Gastrocnemius medialis (tissue), 4 donors: ENCODE results near the gene RUNX3. TPM values are rescaled to one million over a fixed set of nuclear protein-coding genes. Genes with fewer than 3 reads are reported as not detected.

Experiments
- ATAC-seq, 2 donors: fragments of 150-250 bp; one replicate each; pipeline ENCODE4 v1.9.1; 2016
- DNase-seq, 2 donors: peaks; one replicate each; pipeline ENCODE4 v3.0.0-alpha.2; 2019
- H3K27ac ChIP-seq, 4 donors: fragments of 200-600 bp; sonication (generic); 1 replicate in 1 of 4; 2 replicates in 3 of 4; pipeline ENCODE4 v1.5.1; 2016 to 2018; ENCODE audit warnings: mild to moderate bottlenecking in 2 of 4, moderate library complexity in 1 of 4
- H3K27me3 ChIP-seq, 3 donors: fragments of 200-600 bp; sonication (generic) in 2 of 3; 1 replicate in 1 of 3; 2 replicates in 2 of 3; pipeline versions ENCODE4 v1.5.1 to v1.6.0; 2016 to 2019; ENCODE audit warnings: mild to moderate bottlenecking in 1 of 3, moderate library complexity in 1 of 3
- H3K36me3 ChIP-seq, 2 donors: fragments of 200-600 bp; sonication (generic) in 1 of 2; one replicate each; pipeline ENCODE4 v1.5.1; 2017 to 2018
- H3K4me1 ChIP-seq, 2 donors: fragments of 200-600 bp; sonication (generic) in 1 of 2; one replicate each; pipeline ENCODE4 v1.5.1; 2016 to 2017; ENCODE audit warnings: mild to moderate bottlenecking in 2 of 2
- H3K4me3 ChIP-seq, 4 donors: fragments of 200-600 bp; sonication (generic) in 3 of 4; 1 replicate in 1 of 4; 2 replicates in 3 of 4; pipeline ENCODE4 v1.5.1; 2016 to 2019; ENCODE audit warnings: mild to moderate bottlenecking in 2 of 4
- H3K9me3 ChIP-seq, 3 donors: fragments of 200-600 bp; sonication (generic) in 2 of 3; 1 replicate in 1 of 3; 2 replicates in 2 of 3; pipeline ENCODE4 v1.5.1; 2016 to 2019
- POLR2A ChIP-seq, 2 donors: fragments of 450-650 bp; IDR thresholded peaks; one replicate each; pipeline ENCODE4 v1.6.1; 2017; ENCODE audit warnings: antibody characterized with exemption in 2 of 2, mild to moderate bottlenecking in 2 of 2, moderate library complexity in 2 of 2
- in situ Hi-C, 4 donors: fragments of 200-750 bp; cut with MboI; loops; one replicate each; pipeline versions ENCODE4 v1.15.0 to v1.8.0; 2017; ENCODE audit warnings: low sequenced_read_pairs in 4 of 4
- intact Hi-C: fragments of 100-400 bp; cut with DNase I; formaldehyde crosslinking; loops from one replicate; pipeline ENCODE4 v1.15.1; 2023; ENCODE audit warnings: low total_unique reads
- total RNA-seq, 4 donors: library from RNA; depleted of rRNA; stranded (reverse); fragments of >200 nt; gene quantifications; one replicate each; pipeline versions ENCODE4 v1.1.0 to v1.2.3, GENCODE V29; 2016
- TF ChIP-seq, protein P1 (sequence below), 5 experiments: fragments of 450-650 bp in 3 of 5; fragments of 200-600 bp in 2 of 5; sonication (generic) in 2 of 5; IDR thresholded peaks in 4 of 5; conservative IDR thresholded peaks in 1 of 5; 1 replicate in 4 of 5; 2 replicates in 1 of 5; pipeline ENCODE4 v1.5.1; 2016 to 2019; ENCODE audit warnings: antibody characterized with exemption in 5 of 5, mild to moderate bottlenecking in 3 of 5, moderate library complexity in 3 of 5

RUNX3 gene
- total RNA-seq, 4 donors from 2014 or later: 0.13 to 1.9 (median 0.74) TPM

DNA sequence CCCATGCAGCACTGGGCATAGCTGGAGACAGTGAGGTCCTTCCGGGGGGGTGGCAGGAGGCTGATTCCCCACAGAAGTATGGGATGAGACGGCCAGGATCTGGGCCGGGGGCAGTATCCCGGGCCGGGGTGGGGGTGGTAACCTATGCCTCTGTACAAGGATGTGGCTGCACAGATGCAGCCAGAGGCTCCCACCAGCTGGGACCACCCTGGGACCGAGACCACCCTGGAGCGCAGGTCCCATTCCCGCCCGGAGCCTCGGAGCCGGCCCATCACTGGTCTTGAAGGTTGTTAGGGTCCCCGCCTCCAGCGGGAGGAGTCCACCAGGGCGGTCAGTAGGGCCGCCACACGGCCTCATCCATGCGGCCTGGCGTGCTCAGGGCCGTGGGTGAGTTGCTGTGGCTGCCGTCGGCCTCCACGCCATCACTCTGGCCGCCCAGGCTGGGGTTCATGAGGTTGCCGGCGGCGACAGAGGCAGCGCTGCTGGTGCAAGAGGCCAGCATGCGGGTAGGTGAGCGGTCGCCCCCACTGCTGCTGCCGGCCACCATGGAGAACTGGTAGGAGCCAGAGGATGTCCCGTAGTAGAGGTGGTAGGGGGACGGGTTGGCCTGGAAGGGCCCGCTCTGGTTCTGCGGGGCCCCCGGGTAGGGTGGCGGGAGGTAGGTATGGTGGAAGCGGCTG, 28.1 kb downstream of the RUNX3 start:
- Histone ChIP-seq H3K27me3 (peaks cover 0 to 8% (median 0%) of the 10 kb centered on the region in 3 donors), H3K4me3 (no peak overlapping the region), H3K36me3 (no peaks in the 10 kb centered on the region), H3K9me3 (no peaks in the 10 kb centered on the region), H3K4me1 (no peaks in the 10 kb centered on the region), H3K27ac (no peak overlapping the region)
- intact Hi-C loops (no loop called here), in situ Hi-C loops (no loop called here)
- ATAC-seq (no peak), DNase-seq (no peak)
- TF ChIP-seq, protein P1, sequence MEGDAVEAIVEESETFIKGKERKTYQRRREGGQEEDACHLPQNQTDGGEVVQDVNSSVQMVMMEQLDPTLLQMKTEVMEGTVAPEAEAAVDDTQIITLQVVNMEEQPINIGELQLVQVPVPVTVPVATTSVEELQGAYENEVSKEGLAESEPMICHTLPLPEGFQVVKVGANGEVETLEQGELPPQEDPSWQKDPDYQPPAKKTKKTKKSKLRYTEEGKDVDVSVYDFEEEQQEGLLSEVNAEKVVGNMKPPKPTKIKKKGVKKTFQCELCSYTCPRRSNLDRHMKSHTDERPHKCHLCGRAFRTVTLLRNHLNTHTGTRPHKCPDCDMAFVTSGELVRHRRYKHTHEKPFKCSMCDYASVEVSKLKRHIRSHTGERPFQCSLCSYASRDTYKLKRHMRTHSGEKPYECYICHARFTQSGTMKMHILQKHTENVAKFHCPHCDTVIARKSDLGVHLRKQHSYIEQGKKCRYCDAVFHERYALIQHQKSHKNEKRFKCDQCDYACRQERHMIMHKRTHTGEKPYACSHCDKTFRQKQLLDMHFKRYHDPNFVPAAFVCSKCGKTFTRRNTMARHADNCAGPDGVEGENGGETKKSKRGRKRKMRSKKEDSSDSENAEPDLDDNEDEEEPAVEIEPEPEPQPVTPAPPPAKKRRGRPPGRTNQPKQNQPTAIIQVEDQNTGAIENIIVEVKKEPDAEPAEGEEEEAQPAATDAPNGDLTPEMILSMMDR (IDR thresholded peaks at IDR 0.05 in 4 of 5, conservative IDR thresholded peaks at IDR 0.05 in 1 of 5): no peak
- no peak for TF ChIP-seq POLR2A (IDR thresholded peaks at IDR 0.05)

DNA sequence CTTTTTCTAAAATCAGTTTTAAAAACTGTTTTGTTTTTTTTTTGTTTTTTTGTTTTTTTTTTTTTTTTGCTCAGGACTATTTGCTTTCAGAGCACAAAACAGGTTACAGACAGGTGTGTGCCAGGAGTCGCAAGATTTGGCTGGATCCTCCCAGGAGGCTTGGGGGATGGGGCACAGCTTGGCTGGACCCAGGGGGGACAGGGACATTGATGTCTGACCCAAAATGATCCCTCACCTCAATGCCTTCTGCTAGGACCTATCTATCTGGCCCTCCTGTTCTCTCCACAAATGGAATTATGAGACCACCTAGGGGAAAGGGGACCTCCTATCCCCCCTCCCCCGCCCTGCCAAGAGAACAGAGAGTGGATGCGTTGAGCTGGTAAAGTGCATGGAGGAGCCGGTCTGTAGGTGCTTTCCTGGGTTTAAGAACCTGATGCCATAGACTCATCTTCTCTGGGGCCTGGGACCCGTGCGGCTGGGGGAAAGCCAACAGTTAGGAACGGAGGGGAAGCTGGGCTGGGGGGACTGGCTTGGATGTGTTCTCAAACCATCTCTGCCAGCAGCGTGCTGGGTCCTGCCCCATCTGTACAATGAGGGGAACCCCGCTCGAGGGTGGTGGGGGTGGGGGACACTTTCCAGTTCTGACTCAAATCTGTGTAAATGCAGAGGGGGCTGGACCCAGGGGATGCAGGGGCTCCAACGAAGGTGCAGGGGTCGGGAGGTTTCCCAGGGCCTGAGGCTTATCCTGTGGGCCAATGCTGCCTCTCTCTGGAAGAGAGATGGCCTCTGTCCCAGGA, 28.9 kb downstream of the RUNX3 start:
- ATAC-seq: no peak
- no peak for TF ChIP-seq POLR2A (IDR thresholded peaks at IDR 0.05)
- TF ChIP-seq, protein P1 (IDR thresholded peaks at IDR 0.05 in 4 of 5, conservative IDR thresholded peaks at IDR 0.05 in 1 of 5): no peak
- no peaks in the 10 kb centered on the region for H3K9me3 ChIP-seq
- intact Hi-C loops: no loop called here
- no peaks in the 10 kb centered on the region for H3K4me1 ChIP-seq
- in situ Hi-C loops: no loop called here
- H3K27ac ChIP-seq: no peak overlapping the region
- no peak for DNase-seq
- H3K4me3 ChIP-seq: no peak overlapping the region
- H3K27me3 ChIP-seq: peaks cover 0 to 8% (median 0%) of the 10 kb centered on the region in 3 donors
- H3K36me3 ChIP-seq: no peaks in the 10 kb centered on the region

DNA sequence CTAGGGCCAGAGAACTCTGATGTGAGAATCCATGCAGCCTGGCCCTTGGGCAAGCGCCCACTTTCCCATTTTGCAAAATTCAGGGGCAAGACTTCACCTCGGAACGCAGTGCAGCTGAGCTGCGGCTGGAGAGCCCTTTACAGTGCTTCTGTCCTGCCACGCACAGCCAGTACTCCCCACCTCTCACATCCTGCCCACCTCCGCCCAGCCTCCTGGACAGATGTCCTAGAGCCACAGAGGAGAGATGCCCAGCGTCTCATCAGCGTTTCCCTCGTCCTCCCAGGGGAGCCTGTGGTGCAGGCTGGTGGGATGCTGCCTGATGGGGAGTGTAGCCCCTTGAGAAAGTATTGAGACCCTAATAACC, 29.6 kb downstream of the RUNX3 start:
- Histone ChIP-seq H3K9me3 (no peaks in the 10 kb centered on the region), H3K4me3 (no peak overlapping the region), H3K27me3 (peaks cover 0 to 8% (median 0%) of the 10 kb centered on the region in 3 donors), H3K36me3 (no peaks in the 10 kb centered on the region), H3K4me1 (no peaks in the 10 kb centered on the region), H3K27ac (no peak overlapping the region)
- ATAC-seq (no peak), DNase-seq (no peak)
- intact Hi-C loops (no loop called here), in situ Hi-C loops (no loop called here)
- no peak for TF ChIP-seq POLR2A (IDR thresholded peaks at IDR 0.05)
- TF ChIP-seq, protein P1 (IDR thresholded peaks at IDR 0.05 in 4 of 5, conservative IDR thresholded peaks at IDR 0.05 in 1 of 5): no peak

DNA sequence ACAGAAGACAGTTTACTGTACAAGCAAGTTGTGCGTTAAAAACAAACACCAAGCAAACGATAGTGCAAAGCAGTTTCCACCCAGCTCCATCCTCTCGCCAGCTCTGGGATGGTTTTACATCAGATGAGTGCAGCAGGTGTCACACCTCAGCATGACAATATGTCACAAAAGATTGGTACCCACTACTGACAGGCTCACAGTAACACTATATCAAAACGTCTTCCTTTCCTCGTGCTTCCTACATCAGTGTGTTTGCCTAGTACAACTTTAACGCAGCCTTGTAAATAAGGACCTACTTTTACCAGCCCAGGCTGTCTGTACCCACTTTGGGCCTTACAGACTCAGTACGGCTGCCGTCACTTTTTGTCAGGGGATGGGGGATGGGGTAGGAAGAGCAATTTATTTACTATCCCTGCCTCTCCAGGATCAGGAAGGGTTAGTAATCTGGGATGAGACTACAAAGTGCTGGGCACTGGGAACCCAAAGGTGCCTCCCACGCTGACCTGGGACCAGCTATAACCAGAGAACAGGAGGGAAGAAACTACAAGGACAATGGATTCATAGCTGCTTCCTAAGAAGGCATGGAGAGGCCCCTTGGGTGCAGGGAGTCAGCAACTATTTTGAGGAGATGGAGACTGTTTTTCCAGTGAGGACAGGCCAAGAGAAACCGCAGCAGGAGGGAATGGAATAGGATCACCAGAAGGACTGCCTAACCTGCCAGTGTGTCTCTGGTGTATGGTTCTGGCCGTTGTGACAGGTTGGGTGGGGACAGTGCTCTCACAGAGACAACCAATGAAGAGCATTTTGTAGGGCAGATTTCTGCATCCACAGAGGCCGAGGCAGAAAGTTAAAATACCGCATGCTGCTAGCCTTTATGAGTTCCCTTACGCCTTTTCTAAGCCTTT, 30.2 kb downstream of the RUNX3 start:
- peaks cover 0 to 6% (median 0%) of the 10 kb centered on the region in 3 donors for H3K27me3 ChIP-seq
- in situ Hi-C loops: no loop called here
- TF ChIP-seq, protein P1 (IDR thresholded peaks at IDR 0.05 in 4 of 5, conservative IDR thresholded peaks at IDR 0.05 in 1 of 5): no peak
- TF ChIP-seq POLR2A (IDR thresholded peaks at IDR 0.05): no peak
- intact Hi-C loops: loop anchor here (5.0 kb wide), 1 partner anchor 53 kb away; no protein-coding TSS in a partner anchor
- H3K4me1 ChIP-seq: no peaks in the 10 kb centered on the region
- no peak overlapping the region for H3K27ac ChIP-seq
- H3K36me3 ChIP-seq: no peaks in the 10 kb centered on the region
- no peak for DNase-seq
- H3K4me3 ChIP-seq: no peak overlapping the region
- no peaks in the 10 kb centered on the region for H3K9me3 ChIP-seq
- ATAC-seq: no peak
